Natural killer cell (primary cell): Measurements from ENCODE around the gene FOXR2. TPM values are rescaled to one million over a fixed set of nuclear protein-coding genes. Genes with fewer than 3 reads are reported as not detected.

Experiments
- ATAC-seq, 3 donors: fragments of 150-1000 bp in 2 of 3; fragments of 200-7000 bp in 1 of 3; cut with Tn5 transposase; 1 replicate in 1 of 3; 2 replicates in 2 of 3; pipeline ENCODE4 v1.10.0; 2021; ENCODE audit warnings: mild to moderate bottlenecking in 2 of 3, moderate library complexity in 2 of 3
- DNase-seq, 2 donors: peaks; one replicate each; pipeline versions ENCODE4 v3.0.0 to v3.0.0-alpha.2; 2013 to 2021; ENCODE audit warnings: mixed read lengths in 1 of 2
- H3K27ac ChIP-seq: one replicate; pipeline ENCODE4 v1.5.1; 2013; ENCODE audit warnings: mild to moderate bottlenecking, low read length
- H3K27me3 ChIP-seq: one replicate; pipeline ENCODE4 v1.6.1; 2013; ENCODE audit warnings: low read length; ENCODE audit not compliant: control insufficient read depth, insufficient read depth
- H3K36me3 ChIP-seq: one replicate; pipeline ENCODE4 v1.6.1; 2013; ENCODE audit warnings: low read length; ENCODE audit not compliant: control insufficient read depth, insufficient read depth
- H3K4me1 ChIP-seq: one replicate; pipeline ENCODE4 v1.6.1; 2013; ENCODE audit warnings: low read length; ENCODE audit not compliant: control insufficient read depth, insufficient read depth
- H3K4me3 ChIP-seq: one replicate; pipeline ENCODE4 v1.5.1; 2013; ENCODE audit warnings: low read length
- H3K9me3 ChIP-seq: one replicate; pipeline ENCODE4 v1.6.1; 2013; ENCODE audit warnings: low read length; ENCODE audit not compliant: control insufficient read depth, insufficient read depth
- H3K27ac Mint-ChIP-seq, 2 donors: one replicate each; pipeline ENCODE4 v1.8.0; 2022; ENCODE audit warnings: mild to moderate bottlenecking in 2 of 2, mixed read lengths in 2 of 2, moderate library complexity in 1 of 2
- H3K27me3 Mint-ChIP-seq, 2 donors: one replicate each; pipeline ENCODE4 v1.8.0; 2022; ENCODE audit warnings: low read depth in 2 of 2, mixed read lengths in 2 of 2
- H3K36me3 Mint-ChIP-seq: one replicate; pipeline ENCODE4 v1.8.0; 2022; ENCODE audit warnings: mixed read lengths
- H3K4me1 Mint-ChIP-seq, 2 donors: one replicate each; pipeline ENCODE4 v1.8.0; 2022; ENCODE audit warnings: mixed read lengths in 2 of 2
- H3K4me3 Mint-ChIP-seq: one replicate; pipeline ENCODE4 v1.8.0; 2022; ENCODE audit warnings: mild to moderate bottlenecking, moderate library complexity, mixed read lengths
- H3K9me3 Mint-ChIP-seq, 2 donors: one replicate each; pipeline ENCODE4 v1.8.0; 2022; ENCODE audit warnings: mixed read lengths in 2 of 2
- WGBS: methylation state at CpG from one replicate; pipeline ENCODE4 v1.1.7; 2013; ENCODE audit warnings: missing lambda C conversion rate; ENCODE audit not compliant: insufficient coverage; 5-methylcytosine and 5-hydroxymethylcytosine counted together
- intact Hi-C: fragments of 100-400 bp; cut with micrococcal nuclease; formaldehyde crosslinking; loops from one replicate; pipeline ENCODE4 v1.14.2; 2022
- total RNA-seq, 4 donors: library from RNA; stranded (reverse); fragments of 120-200 nt in 1 of 4; gene quantifications; one replicate each; pipeline versions ENCODE4 v1.2.3 to v1.2.4, GENCODE V29; 2013 to 2022
- TF ChIP-seq, protein P1 (sequence below): fragments of 200-600 bp; IDR thresholded peaks from one replicate; pipeline ENCODE4 v1.8.0; 2022; ENCODE audit warnings: antibody characterized with exemption

The FOXR2 gene
- total RNA-seq, 3 donors from 2014 or later (not counting 1 experiment from before 2014, with no cell fraction given), result not detected

DNA sequence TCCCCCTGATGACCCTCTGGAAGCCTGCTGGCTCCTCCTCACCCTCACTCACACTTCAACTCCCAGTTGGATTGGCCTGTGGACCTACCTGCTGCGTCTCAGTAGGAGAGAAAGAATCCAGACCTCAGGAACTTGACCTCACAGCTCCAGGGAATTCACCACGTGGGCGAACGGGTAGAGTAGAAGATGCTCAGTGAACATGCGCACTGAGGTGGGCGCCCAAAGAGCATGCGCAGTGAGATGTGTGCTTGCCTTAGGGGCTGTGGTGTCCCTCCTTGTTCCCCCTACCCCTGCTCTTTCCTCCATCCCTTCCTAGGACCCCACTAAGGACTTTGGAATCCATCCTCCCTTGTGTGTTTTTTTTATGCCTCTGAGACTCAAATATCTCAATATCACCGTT lies 12.9 kb downstream of the FOXR2 start:
- no peaks in the 10 kb centered on the region for H3K27me3 ChIP-seq
- Mint-ChIP-seq H3K9me3 (no peaks in the 10 kb centered on the region), H3K27me3 (peaks cover 0 to 8% of the 10 kb centered on the region in 2 donors), H3K27ac (no peak overlapping the region), H3K4me3 (no peak overlapping the region), H3K4me1 (no peaks in the 10 kb centered on the region), H3K36me3 (no peaks in the 10 kb centered on the region)
- intact Hi-C loops, result no loop called here
- H3K4me3 ChIP-seq, result no peak overlapping the region
- H3K36me3 ChIP-seq, result no peaks in the 10 kb centered on the region
- WGBS, result 81% methylated on average over 4 of the region's 8 CpGs
- ATAC-seq, result no peak
- H3K27ac ChIP-seq, result no peak overlapping the region
- TF ChIP-seq, protein P1, sequence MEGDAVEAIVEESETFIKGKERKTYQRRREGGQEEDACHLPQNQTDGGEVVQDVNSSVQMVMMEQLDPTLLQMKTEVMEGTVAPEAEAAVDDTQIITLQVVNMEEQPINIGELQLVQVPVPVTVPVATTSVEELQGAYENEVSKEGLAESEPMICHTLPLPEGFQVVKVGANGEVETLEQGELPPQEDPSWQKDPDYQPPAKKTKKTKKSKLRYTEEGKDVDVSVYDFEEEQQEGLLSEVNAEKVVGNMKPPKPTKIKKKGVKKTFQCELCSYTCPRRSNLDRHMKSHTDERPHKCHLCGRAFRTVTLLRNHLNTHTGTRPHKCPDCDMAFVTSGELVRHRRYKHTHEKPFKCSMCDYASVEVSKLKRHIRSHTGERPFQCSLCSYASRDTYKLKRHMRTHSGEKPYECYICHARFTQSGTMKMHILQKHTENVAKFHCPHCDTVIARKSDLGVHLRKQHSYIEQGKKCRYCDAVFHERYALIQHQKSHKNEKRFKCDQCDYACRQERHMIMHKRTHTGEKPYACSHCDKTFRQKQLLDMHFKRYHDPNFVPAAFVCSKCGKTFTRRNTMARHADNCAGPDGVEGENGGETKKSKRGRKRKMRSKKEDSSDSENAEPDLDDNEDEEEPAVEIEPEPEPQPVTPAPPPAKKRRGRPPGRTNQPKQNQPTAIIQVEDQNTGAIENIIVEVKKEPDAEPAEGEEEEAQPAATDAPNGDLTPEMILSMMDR, result no peak
- no peak for DNase-seq
- H3K9me3 ChIP-seq, result no peaks in the 10 kb centered on the region
- H3K4me1 ChIP-seq, result no peaks in the 10 kb centered on the region

DNA sequence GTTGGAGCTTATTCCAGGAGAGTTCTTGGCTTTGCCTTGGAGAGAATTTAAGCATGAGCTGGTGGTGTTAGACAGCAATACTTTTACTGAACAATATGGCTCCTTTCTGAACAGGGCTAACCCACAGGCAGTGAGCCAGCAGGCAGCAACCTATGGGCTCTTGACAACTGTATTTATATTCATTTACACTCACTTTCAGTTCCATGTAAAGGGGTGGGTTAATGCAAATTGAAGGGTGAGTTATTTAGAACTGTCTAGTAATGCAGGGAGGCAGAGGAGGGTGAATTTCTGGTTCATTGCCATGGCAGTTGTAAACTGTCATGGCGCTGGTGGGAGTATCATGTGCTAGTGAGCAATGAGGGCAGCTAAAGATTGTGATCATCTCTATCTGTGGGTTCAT lies 15.7 kb downstream of the FOXR2 start:
- H3K4me3 Mint-ChIP-seq, result no peak overlapping the region
- TF ChIP-seq, protein P1, result no peak
- no peak for DNase-seq
- Histone ChIP-seq H3K9me3 (no peaks in the 10 kb centered on the region), H3K36me3 (no peaks in the 10 kb centered on the region), H3K27ac (no peak overlapping the region), H3K27me3 (no peaks in the 10 kb centered on the region), H3K4me1 (no peaks in the 10 kb centered on the region), H3K4me3 (no peak overlapping the region)
- no peak for ATAC-seq
- H3K36me3 Mint-ChIP-seq, result no peaks in the 10 kb centered on the region
- no peaks in the 10 kb centered on the region for H3K9me3 Mint-ChIP-seq
- intact Hi-C loops, result no loop called here
- 82% methylated on average over 1 of the region's 1 CpG for WGBS
- H3K4me1 Mint-ChIP-seq, result no peaks in the 10 kb centered on the region
- peaks cover 0 to 3% of the 10 kb centered on the region in 2 donors for H3K27me3 Mint-ChIP-seq
- no peak overlapping the region for H3K27ac Mint-ChIP-seq

DNA sequence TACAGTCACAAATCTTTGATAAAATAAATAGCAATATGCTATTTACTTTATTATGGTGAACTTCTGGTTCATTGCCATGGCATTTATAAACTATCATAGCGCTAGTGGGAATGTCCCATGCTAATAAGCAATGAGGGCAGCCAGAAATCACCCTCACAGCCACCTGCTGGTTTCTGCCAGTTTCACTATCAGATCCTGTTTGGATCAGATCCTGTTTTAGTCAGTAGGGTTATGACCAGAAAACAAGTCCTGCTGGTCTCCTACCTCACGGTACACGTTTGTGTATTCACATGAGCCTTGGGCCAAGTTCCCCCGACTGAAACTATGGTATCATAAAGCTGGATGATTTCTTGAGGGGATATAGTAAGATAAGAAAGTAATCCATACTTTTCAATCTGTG lies 17.7 kb downstream of the FOXR2 start:
- Mint-ChIP-seq H3K9me3 (no peaks in the 10 kb centered on the region), H3K4me1 (no peaks in the 10 kb centered on the region), H3K27me3 (peaks cover 0 to 3% of the 10 kb centered on the region in 2 donors), H3K36me3 (no peaks in the 10 kb centered on the region), H3K4me3 (no peak overlapping the region), H3K27ac (no peak overlapping the region)
- H3K9me3 ChIP-seq, result no peaks in the 10 kb centered on the region
- H3K27me3 ChIP-seq, result no peaks in the 10 kb centered on the region
- no peak overlapping the region for H3K27ac ChIP-seq
- H3K36me3 ChIP-seq, result no peaks in the 10 kb centered on the region
- 67% methylated on average over 3 of the region's 4 CpGs for WGBS
- DNase-seq, result no peak
- H3K4me3 ChIP-seq, result no peak overlapping the region
- TF ChIP-seq, protein P1, result no peak
- H3K4me1 ChIP-seq, result no peaks in the 10 kb centered on the region
- ATAC-seq, result no peak
- intact Hi-C loops, result no loop called here

DNA sequence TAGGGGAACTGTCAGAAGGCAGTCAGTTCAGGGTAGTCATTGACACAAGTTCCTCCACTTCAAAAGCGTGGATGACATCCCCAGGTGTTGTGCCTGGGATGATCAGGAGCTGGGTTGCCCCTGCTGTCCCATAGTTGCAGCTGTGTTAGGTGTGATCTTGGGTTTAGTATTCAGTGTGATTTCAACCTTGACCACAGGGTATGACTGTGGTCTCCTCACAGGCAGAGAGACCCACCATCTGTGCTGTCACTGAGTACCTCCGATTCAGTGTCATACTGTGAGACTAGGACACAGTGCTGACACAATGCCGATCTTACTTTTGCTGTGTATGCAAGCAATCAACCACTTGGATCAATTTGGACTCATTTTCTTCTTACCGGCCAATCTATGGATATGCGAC lies 25.2 kb downstream of the FOXR2 start:
- 62% methylated on average over 3 of the region's 5 CpGs for WGBS

More for the DNA sequence above, 25.2 kb downstream of the FOXR2 start:
- Mint-ChIP-seq H3K4me3 (no peak overlapping the region), H3K27me3 (peaks cover 2 to 35% of the 10 kb centered on the region in 2 donors), H3K36me3 (no peaks in the 10 kb centered on the region), H3K27ac (no peak overlapping the region), H3K4me1 (peaks cover 0 to 4% of the 10 kb centered on the region in 2 donors), H3K9me3 (no peaks in the 10 kb centered on the region)
- no peaks in the 10 kb centered on the region for H3K36me3 ChIP-seq
- H3K9me3 ChIP-seq, result no peaks in the 10 kb centered on the region
- TF ChIP-seq, protein P1, result no peak
- peak overlapping the region; percentile 55 for H3K27ac ChIP-seq
- peaks cover 6% of the 10 kb centered on the region for H3K4me1 ChIP-seq
- H3K27me3 ChIP-seq, result no peaks in the 10 kb centered on the region
- intact Hi-C loops, result no loop called here
- ATAC-seq (no peak), DNase-seq (no peak)
- H3K4me3 ChIP-seq, result no peak overlapping the region
